Right cardiac atrium (tissue), 5 donors: ENCODE results near the gene TMEM8B. TPM values are rescaled to one million over a fixed set of nuclear protein-coding genes. Genes with fewer than 3 reads are reported as not detected.

Experiments used
- ATAC-seq, 2 donors: fragments of 200-7000 bp; cut with Tn5 transposase; one replicate each; pipeline versions ENCODE4 v1.8.0 to v1.9.1; 2020; ENCODE audit warnings: moderate library complexity in 2 of 2, mild to moderate bottlenecking in 1 of 2
- DNase-seq, 3 donors: peaks; one replicate each; pipeline ENCODE4 v3.0.0-alpha.2; 2020
- H3K27ac ChIP-seq: one replicate; pipeline ENCODE4 v1.5.1; 2013; ENCODE audit warnings: mild to moderate bottlenecking, low read length, control low read depth, moderate library complexity
- H3K27me3 ChIP-seq: one replicate; pipeline ENCODE4 v1.6.1; 2013; ENCODE audit not compliant: control insufficient read depth, insufficient read depth
- H3K4me1 ChIP-seq: one replicate; pipeline ENCODE4 v1.6.1; 2013; ENCODE audit warnings: low read length; ENCODE audit not compliant: control insufficient read depth, insufficient read depth
- H3K4me3 ChIP-seq: one replicate; pipeline ENCODE4 v1.5.1; 2013; ENCODE audit warnings: low read length, control low read depth
- H3K9me3 ChIP-seq: one replicate; pipeline ENCODE4 v1.6.1; 2013; ENCODE audit warnings: low read length; ENCODE audit not compliant: control insufficient read depth
- WGBS: extraction: QIAGEN DNeasy Blood & Tissue Kit; methylation state at CpG from one replicate; pipeline ENCODE4 v1.1.7; 2013; 5-methylcytosine and 5-hydroxymethylcytosine counted together
- intact Hi-C, 4 donors: fragments of 100-400 bp; cut with DNase I; formaldehyde crosslinking; loops; one replicate each; pipeline versions ENCODE4 v1.11.0 to v1.14.0; 2022 to 2023
- polyA plus RNA-seq: library from polyadenylated mRNA; stranded (reverse); fragments of 200-250 nt; gene quantifications from one replicate; pipeline ENCODE4 v1.2.3, GENCODE V29; 2013
- total RNA-seq, 4 donors: library from RNA; stranded (reverse); fragmentation: NEBNext Ultra II Directional; extraction: Animal tissue kit (Norgen Biotek cat#: 25700); gene quantifications; one replicate each; pipeline ENCODE4 v1.2.1, GENCODE V29; 2021
- donor health status: healthy with polysubstance abuse.
- donor health status: DM: no; HTN: yes; CAD: no.
- donor health status: DM: no; HTN: no; CAD: no.
- donor health status: DM: no; HTN: yes; CAD: no; lungs with severe emphysema.
- donor health status: DM: yes; HTN: yes; CAD: no.

TMEM8B gene
- total and polyA plus RNA-seq, 5 donors: 12.7 to 21.3 (median 21.0) TPM

GRCh38 chr9:35792826-35793225 lies 36.2 kb upstream of the TMEM8B start:
- intact Hi-C loops: loop anchor here in 3 of 4 donors (5.0 kb wide), 2 partner anchors 34 to 89 kb away; partner anchors contain the start of genes FAM221B (in 1 of the 3) and TMEM8B (in 1 of the 3)
- Histone ChIP-seq H3K27me3 (no peaks in the 10 kb centered on the region), H3K4me3 (no peak overlapping the region), H3K4me1 (no peaks in the 10 kb centered on the region), H3K9me3 (no peaks in the 10 kb centered on the region), H3K27ac (no peak overlapping the region)
- peak in 2 of 3 donors; percentile 22 to 49 for DNase-seq
- 89% methylated on average over 14 of the region's 14 CpGs for WGBS
- no peak for ATAC-seq

- Histone ChIP-seq H3K27ac (no peak overlapping the region), H3K27me3 (no peaks in the 10 kb centered on the region), H3K4me1 (no peaks in the 10 kb centered on the region), H3K9me3 (no peaks in the 10 kb centered on the region), H3K4me3 (no peak overlapping the region)
- DNase-seq (no peak), ATAC-seq (no peak)
- whole genome bisulfite sequencing: 45% methylated on average over 2 of the region's 2 CpGs
- intact Hi-C loops: loop anchor here in 3 of 4 donors (5.0 kb wide), 2 partner anchors 34 to 89 kb away; partner anchors contain the start of genes FAM221B (in 1 of the 3) and TMEM8B (in 1 of the 3)
Observed at GRCh38 chr9:35793461-35793860, 35.6 kb upstream of the TMEM8B start.

GRCh38 chr9:35795695-35796094 lies 33.3 kb upstream of the TMEM8B start:
- no peaks in the 10 kb centered on the region for H3K27me3 ChIP-seq
- no peak for ATAC-seq
- no peaks in the 10 kb centered on the region for H3K4me1 ChIP-seq
- no peaks in the 10 kb centered on the region for H3K9me3 ChIP-seq
- no peak overlapping the region for H3K4me3 ChIP-seq
- no peak for DNase-seq
- intact Hi-C loops: no loop called here
- H3K27ac ChIP-seq: no peak overlapping the region

GRCh38 chr9:35797311-35798109 lies 31.5 kb upstream of the TMEM8B start:
- Histone ChIP-seq H3K27me3 (no peaks in the 10 kb centered on the region), H3K4me3 (no peak overlapping the region), H3K9me3 (no peaks in the 10 kb centered on the region), H3K4me1 (no peaks in the 10 kb centered on the region), H3K27ac (no peak overlapping the region)
- no peak for DNase-seq
- WGBS: 81% methylated on average over 6 of the region's 6 CpGs
- no peak for ATAC-seq
- intact Hi-C loops: no loop called here

GRCh38 chr9:35798658-35799374 lies 30.2 kb upstream of the TMEM8B start:
- Histone ChIP-seq H3K4me1 (no peaks in the 10 kb centered on the region), H3K9me3 (no peaks in the 10 kb centered on the region), H3K27ac (no peak overlapping the region), H3K4me3 (no peak overlapping the region), H3K27me3 (no peaks in the 10 kb centered on the region)
- ATAC-seq (no peak), DNase-seq (no peak)
- intact Hi-C loops: no loop called here
- 89% methylated on average over 4 of the region's 4 CpGs for WGBS

- WGBS: 78% methylated on average over 7 of the region's 7 CpGs
- Histone ChIP-seq H3K27ac (no peak overlapping the region), H3K27me3 (no peaks in the 10 kb centered on the region), H3K4me1 (no peaks in the 10 kb centered on the region), H3K9me3 (no peaks in the 10 kb centered on the region), H3K4me3 (no peak overlapping the region)
- ATAC-seq (no peak), DNase-seq (no peak)
- intact Hi-C loops: no loop called here
Observed at GRCh38 chr9:35800530-35800929, 28.5 kb upstream of the TMEM8B start.

- Histone ChIP-seq H3K27me3 (no peaks in the 10 kb centered on the region), H3K4me3 (no peak overlapping the region), H3K9me3 (no peaks in the 10 kb centered on the region), H3K27ac (no peak overlapping the region), H3K4me1 (no peaks in the 10 kb centered on the region)
- intact Hi-C loops: no loop called here
- peak in 1 of 2 donors; percentile 17 for ATAC-seq
- 86% methylated on average over 13 of the region's 13 CpGs for WGBS
- DNase-seq: no peak
Observed at GRCh38 chr9:35801328-35802128, 27.5 kb upstream of the TMEM8B start.

GRCh38 chr9:35806101-35806500 lies 22.9 kb upstream of the TMEM8B start:
- H3K4me1 ChIP-seq: no peaks in the 10 kb centered on the region
- intact Hi-C loops: no loop called here
- H3K4me3 ChIP-seq: no peak overlapping the region
- DNase-seq (no peak), ATAC-seq (no peak)
- WGBS: 94% methylated on average over 8 of the region's 8 CpGs
- H3K27me3 ChIP-seq: no peaks in the 10 kb centered on the region
- H3K9me3 ChIP-seq: no peaks in the 10 kb centered on the region
- H3K27ac ChIP-seq: no peak overlapping the region

GRCh38 chr9:35808433-35808832 lies 20.6 kb upstream of the TMEM8B start:
- intact Hi-C loops: no loop called here
- peaks cover 9% of the 10 kb centered on the region for H3K4me1 ChIP-seq
- WGBS: 90% methylated on average over 9 of the region's 9 CpGs

GRCh38 chr9:35810122-35810521 lies 18.9 kb upstream of the TMEM8B start:
- H3K27ac ChIP-seq: no peak overlapping the region
- peaks cover 16% of the 10 kb centered on the region for H3K4me1 ChIP-seq
- ATAC-seq (no peak), DNase-seq (no peak)
- H3K4me3 ChIP-seq: no peak overlapping the region
- no peaks in the 10 kb centered on the region for H3K9me3 ChIP-seq
- WGBS: 93% methylated on average over 7 of the region's 7 CpGs
- intact Hi-C loops: no loop called here
- no peaks in the 10 kb centered on the region for H3K27me3 ChIP-seq

More at GRCh38 chr9:35808433-35808832, 20.6 kb upstream of the TMEM8B start:
- H3K9me3 ChIP-seq: no peaks in the 10 kb centered on the region
- DNase-seq (no peak), ATAC-seq (no peak)
- H3K4me3 ChIP-seq: no peak overlapping the region
- H3K27me3 ChIP-seq: no peaks in the 10 kb centered on the region
- H3K27ac ChIP-seq: no peak overlapping the region
